NCI-H510A treated with DMSO at 0.1 percent for 48 hours (cell line): ENCODE results near the gene ADRM1.

ENCODE experiments used
- DNase-seq: peaks from one replicate; lab custom pipeline; 2025; lab: John Stamatoyannopoulos, UW

The ADRM1 gene

GRCh38 chr20:62355878-62356588 lies 53.2 kb downstream of the ADRM1 start:
- peak; percentile 52 for DNase-seq

- no peak for DNase-seq
These were observed 53.9 kb downstream of the ADRM1 start for GRCh38 chr20:62356589-62357186.

- DNase-seq: peak; percentile 11
These were observed 54.4 kb downstream of the ADRM1 start for GRCh38 chr20:62357187-62357667.

- no peak for DNase-seq
These were observed 54.9 kb downstream of the ADRM1 start for GRCh38 chr20:62357681-62358080.
